Transverse colon (tissue), 3 donors: ENCODE measurements around the gene SFT2D2.

Source experiments
- CTCF ChIP-seq, 5 experiments: fragments of 200-600 bp in 3 of 5; fragments of 450-650 bp in 2 of 5; sonication (generic) in 3 of 5; IDR thresholded peaks; 1 replicate in 2 of 5; 2 replicates in 3 of 5; pipeline ENCODE4 v1.5.1; 2016 to 2017; ENCODE audit warnings: antibody characterized with exemption in 5 of 5, inconsistent platforms in 3 of 5, mild to moderate bottlenecking in 2 of 5, moderate library complexity in 1 of 5
- EP300 ChIP-seq: sonication (generic); formaldehyde crosslinking; IDR thresholded peaks from one replicate; pipeline ENCODE4 v1.6.1; 2017; ENCODE audit warnings: antibody characterized with exemption, low read depth

- no peak for TF ChIP-seq EP300
- TF ChIP-seq CTCF (IDR thresholded peaks at IDR 0.05) = no peak
Measured at GRCh38 chr1:168264296-168264695, 38.5 kb downstream of the SFT2D2 start.
